Bronchial epithelial cell (primary cell): ENCODE results near the gene LAMA5. TPM values are rescaled to one million over a fixed set of nuclear protein-coding genes. Genes with fewer than 3 reads are reported as not detected.
A peak's percentile ranks its signal among the peaks of the same experiment; 100 is the strongest.

ENCODE experiments used
- DNase-seq: peaks from one replicate; pipeline ENCODE4 v3.0.0-alpha.2; 2010; ENCODE audit warnings: low read depth
- FAIRE-seq: peaks from 2 replicates; lab custom pipeline; 2011; peaks lifted over from hg19 to GRCh38; lab: Jason Lieb, UNC
- H3K27me3 ChIP-seq: 2 replicates; pipeline ENCODE4 v1.5.1; 2011; ENCODE audit warnings: low read length; ENCODE audit not compliant: control insufficient read depth, insufficient read depth
- H3K36me3 ChIP-seq: 2 replicates; pipeline ENCODE4 v1.5.1; 2011; ENCODE audit warnings: low read length; ENCODE audit not compliant: control insufficient read depth, insufficient read depth
- H3K4me3 ChIP-seq: 2 replicates; pipeline ENCODE4 v1.5.1; 2011; ENCODE audit warnings: mild to moderate bottlenecking, low read depth, low read length, control low read depth
- CTCF ChIP-seq: IDR thresholded peaks from 2 replicates; pipeline ENCODE4 v1.5.1; 2011; ENCODE audit warnings: mild to moderate bottlenecking, moderate library complexity, low read length, control low read depth, inconsistent platforms; ENCODE audit not compliant: insufficient read depth, severe bottlenecking
- total RNA-seq: library from RNA; depleted of rRNA; stranded (reverse); fragments of >200 nt; gene quantifications from 2 replicates; pipeline ENCODE4 v1.2.1, GENCODE V29; 2014

LAMA5 gene
- total RNA-seq, 1 donor from 2014 or later, result 61.6 TPM

GRCh38 chr20:62359043-62359490, 8.0 kb downstream of the LAMA5 start:
- Histone ChIP-seq H3K36me3 (peaks cover 31% of the 10 kb centered on the region), H3K4me3 (no peak overlapping the region), H3K27me3 (no peaks in the 10 kb centered on the region)
- no peak for FAIRE-seq
- no peak for DNase-seq
- TF ChIP-seq CTCF, result no peak

GRCh38 chr20:62358171-62359042, 8.7 kb downstream of the LAMA5 start:
- DNase-seq, result no peak
- no peak overlapping the region for H3K4me3 ChIP-seq
- no peak for TF ChIP-seq CTCF
- H3K36me3 ChIP-seq, result peaks cover 29% of the 10 kb centered on the region
- FAIRE-seq, result no peak
- H3K27me3 ChIP-seq, result no peaks in the 10 kb centered on the region

- DNase-seq, result no peak
- no peak for FAIRE-seq
- Histone ChIP-seq H3K4me3 (no peak overlapping the region), H3K36me3 (peaks cover 23% of the 10 kb centered on the region), H3K27me3 (no peaks in the 10 kb centered on the region)
- no peak for TF ChIP-seq CTCF
Measured at GRCh38 chr20:62357681-62358080, 9.4 kb downstream of the LAMA5 start.

- no peak for TF ChIP-seq CTCF
- peak; percentile 57 for DNase-seq
- FAIRE-seq, result no peak
- Histone ChIP-seq H3K36me3 (peaks cover 26% of the 10 kb centered on the region), H3K4me3 (no peak overlapping the region), H3K27me3 (no peaks in the 10 kb centered on the region)
Measured at GRCh38 chr20:62357187-62357667, 9.9 kb downstream of the LAMA5 start.

GRCh38 chr20:62356589-62357186, 10.4 kb downstream of the LAMA5 start:
- TF ChIP-seq CTCF, result no peak
- Histone ChIP-seq H3K27me3 (no peaks in the 10 kb centered on the region), H3K4me3 (no peak overlapping the region), H3K36me3 (peaks cover 28% of the 10 kb centered on the region)
- DNase-seq (no peak), FAIRE-seq (no peak)
